Endothelial cell of hepatic sinusoid (primary cell): ENCODE measurements around the gene C6orf47.

Experiments used
- in situ Hi-C: cut with HindIII; loops from 2 replicates; pipeline ENCODE4 v1.10.0; 2017; ENCODE audit warnings: low sequenced_read_pairs

C6orf47 gene

GRCh38 chr6:31639043-31639442 lies 21.5 kb downstream of the C6orf47 start:
- in situ Hi-C loops: no loop called here

DNA sequence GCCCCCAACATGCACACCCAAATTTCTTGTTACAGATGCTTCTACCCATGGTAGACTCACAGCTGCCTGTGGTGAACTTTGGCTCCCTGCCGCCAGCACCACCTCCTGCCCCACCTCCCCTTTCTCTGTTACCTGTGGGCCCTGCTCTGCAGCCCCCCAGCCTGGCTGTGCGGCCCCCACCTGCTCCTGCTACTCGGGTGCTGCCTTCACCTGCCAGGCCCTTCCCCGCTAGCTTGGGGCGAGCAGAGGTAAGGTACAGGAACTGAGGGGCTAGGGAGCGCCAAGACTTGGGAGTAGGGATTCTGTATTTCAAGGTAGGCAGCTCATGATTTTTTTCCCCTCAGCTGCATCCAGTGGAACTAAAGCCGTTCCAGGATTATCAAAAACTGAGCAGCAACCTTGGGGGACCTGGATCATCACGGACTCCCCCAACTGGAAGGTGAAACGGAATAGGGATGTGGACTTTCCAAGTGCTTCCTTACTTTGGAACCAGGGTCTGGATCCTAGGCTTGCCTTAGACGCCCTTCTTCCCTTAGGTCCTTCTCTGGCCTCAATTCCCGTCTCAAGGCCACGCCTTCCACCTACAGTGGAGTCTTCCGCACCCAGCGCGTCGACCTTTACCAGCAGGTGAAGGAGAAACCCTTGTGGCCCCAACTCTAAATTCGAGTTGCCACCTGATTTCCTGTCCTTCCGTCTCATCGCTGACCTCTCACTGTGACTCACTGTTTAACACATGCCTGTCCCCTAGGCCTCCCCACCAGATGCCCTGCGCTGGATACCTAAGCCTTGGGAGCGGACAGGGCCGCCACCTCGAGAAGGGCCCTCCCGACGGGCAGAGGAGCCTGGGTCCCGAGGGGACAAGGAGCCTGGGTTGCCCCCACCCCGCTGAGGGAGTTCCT lies 23.6 kb downstream of the C6orf47 start:
- in situ Hi-C loops: no loop called here

- in situ Hi-C loops: no loop called here
Measured at GRCh38 chr6:31634969-31635575, 25.5 kb downstream of the C6orf47 start.

DNA sequence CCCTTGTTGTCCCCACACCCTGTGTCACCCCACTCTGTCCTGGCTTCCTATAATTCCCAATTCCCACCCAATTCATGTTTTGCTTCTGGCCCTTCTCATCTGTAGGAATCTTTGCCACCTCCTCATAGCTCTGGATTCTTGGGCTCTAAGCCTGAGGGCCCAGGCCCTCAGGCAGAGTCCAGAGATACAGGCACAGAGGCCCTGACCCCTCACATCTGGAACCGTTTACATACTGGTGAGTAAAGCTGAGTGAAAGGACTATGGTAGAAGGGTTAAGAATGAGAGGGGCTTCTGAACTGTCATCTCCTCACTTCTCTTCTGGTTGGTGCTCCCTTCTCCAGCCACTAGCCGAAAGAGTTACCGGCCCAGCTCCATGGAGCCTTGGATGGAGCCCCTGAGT lies 26.4 kb downstream of the C6orf47 start:
- in situ Hi-C loops: no loop called here

DNA sequence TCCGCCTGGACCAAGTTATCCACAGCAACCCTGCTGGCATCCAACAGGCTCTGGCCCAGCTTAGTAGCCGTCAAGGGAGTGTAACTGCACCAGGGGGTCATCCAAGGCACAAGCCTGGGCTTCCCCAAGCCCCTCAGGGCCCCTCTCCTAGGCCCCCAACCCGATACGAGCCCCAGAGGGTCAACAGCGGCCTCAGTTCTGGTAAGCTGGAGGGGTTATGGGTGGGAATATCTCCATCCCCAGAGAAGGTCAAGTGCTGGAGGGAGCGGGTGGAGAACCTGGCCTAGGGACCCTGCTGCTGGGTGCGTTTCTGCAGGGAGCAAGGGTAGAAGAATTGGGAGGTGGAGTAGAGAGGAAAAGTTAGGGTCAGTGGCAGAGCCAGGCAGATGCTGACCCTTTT lies 27.1 kb downstream of the C6orf47 start:
- in situ Hi-C loops: no loop called here

DNA sequence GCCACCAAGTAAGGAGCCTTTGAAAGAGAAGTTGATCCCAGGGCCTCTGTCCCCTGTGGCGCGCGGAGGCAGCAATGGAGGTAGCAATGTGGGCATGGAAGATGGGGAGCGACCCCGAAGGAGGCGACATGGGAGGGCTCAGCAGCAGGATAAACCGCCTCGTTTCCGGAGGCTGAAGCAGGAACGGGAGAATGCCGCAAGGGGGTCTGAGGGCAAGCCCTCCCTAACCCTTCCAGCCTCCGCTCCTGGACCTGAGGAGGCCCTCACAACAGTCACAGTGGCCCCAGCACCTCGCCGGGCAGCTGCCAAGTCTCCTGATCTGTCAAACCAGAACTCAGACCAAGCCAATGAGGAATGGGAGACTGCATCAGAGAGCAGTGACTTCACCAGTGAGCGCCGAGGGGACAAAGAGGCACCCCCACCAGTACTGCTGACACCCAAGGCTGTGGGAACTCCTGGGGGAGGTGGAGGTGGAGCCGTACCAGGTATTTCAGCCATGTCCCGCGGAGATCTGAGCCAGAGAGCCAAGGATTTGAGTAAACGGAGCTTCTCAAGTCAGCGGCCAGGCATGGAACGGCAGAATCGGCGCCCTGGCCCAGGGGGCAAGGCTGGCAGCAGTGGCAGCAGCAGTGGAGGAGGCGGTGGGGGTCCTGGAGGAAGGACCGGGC lies 28.2 kb downstream of the C6orf47 start:
- in situ Hi-C loops: no loop called here

- in situ Hi-C loops: no loop called here
Measured at GRCh38 chr6:31631681-31632278, 28.8 kb downstream of the C6orf47 start.

DNA sequence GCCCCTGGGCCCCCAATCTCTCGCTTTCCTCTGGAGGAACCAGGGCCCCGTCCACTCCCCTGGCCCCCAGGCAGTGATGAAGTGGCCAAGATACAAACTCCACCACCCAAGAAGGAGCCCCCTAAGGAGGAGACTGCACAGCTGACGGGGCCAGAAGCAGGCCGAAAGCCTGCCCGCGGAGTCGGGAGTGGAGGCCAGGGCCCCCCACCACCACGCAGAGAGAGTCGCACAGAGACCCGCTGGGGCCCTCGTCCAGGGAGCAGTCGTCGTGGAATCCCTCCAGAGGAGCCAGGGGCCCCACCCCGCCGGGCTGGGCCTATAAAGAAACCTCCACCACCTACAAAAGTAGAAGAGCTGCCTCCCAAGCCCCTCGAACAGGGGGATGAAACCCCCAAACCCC lies 29.4 kb downstream of the C6orf47 start:
- in situ Hi-C loops: no loop called here

- in situ Hi-C loops: no loop called here
Measured at GRCh38 chr6:31630177-31630934, 30.2 kb downstream of the C6orf47 start.

DNA sequence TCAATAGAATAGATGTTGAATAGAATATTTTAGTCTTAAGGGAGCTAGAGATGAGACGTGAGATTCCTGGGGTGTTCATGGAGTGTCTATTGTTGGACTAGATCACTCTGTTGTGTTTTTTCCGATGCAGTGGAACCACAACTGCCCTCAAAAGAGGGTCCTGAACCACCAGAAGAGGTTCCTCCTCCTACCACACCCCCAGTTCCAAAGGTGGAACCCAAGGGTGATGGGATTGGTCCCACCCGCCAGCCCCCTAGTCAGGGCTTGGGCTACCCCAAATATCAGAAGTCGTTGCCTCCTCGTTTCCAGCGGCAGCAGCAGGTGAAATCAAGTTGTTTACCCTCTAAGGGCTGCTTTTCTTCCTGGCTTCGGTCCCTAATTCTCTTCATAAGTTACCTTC lies 31.6 kb downstream of the C6orf47 start:
- in situ Hi-C loops: no loop called here

GRCh38 chr6:31627690-31628287 lies 32.8 kb downstream of the C6orf47 start:
- in situ Hi-C loops: no loop called here

- in situ Hi-C loops: no loop called here
Measured at GRCh38 chr6:31626952-31627351, 33.6 kb downstream of the C6orf47 start.

DNA sequence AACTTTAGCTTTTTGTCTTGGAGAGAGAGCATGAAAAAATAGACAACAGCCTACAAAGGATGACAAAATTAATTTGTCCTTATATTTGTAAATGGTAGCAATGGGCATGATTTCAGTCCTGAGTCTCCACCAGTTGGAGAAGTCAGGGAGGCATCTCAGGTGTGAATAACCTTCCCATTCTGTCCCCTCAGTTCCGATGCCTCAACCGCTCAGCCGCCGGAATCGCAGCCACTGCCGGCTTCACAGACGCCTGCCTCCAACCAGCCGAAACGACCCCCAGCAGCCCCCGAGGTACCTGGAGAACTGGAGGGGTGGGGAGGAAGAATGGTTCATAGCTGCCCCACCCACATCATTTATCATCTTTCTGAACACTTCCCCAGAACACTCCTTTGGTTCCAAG lies 36.5 kb downstream of the C6orf47 start:
- in situ Hi-C loops: no loop called here

DNA sequence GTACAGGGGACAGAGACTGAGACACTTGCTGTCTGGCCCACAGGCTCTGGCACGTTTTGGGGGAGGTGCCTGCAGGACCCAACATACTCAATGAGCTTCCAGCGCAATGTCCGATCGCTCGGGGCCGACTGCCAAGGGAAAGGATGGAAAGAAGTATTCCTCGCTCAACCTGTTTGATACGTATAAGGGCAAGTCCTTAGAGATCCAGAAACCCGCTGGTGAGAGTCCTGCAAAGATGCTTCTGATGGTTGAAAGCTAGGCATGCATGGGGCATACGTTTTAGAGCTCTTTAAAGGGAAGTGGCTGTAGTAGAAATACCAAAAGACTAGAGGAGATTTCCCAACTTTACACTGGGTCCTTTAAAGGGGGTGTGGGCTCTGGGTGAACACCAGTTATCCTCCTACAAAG lies 37.9 kb downstream of the C6orf47 start:
- in situ Hi-C loops: no loop called here

DNA sequence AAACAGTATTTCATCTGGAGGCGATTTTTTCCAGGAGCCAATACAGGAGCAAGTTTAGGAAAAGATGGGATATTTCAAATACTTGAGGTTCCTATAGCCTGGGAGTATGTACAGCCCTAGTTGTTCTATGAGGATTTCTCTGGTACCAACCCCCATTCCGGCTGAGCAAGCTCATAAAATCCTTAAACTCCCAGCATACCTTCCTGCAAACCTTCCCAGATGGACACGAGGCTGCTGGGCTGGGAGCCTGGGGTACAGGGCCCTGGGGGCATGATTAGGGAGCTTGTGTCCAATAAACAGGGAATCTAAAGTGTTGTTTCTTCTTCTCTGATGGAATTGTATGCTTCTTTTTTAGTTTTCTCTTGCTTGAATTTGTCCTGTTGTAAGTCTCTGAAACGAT lies 38.6 kb downstream of the C6orf47 start:
- in situ Hi-C loops: no loop called here

- in situ Hi-C loops: no loop called here
Measured at GRCh38 chr6:31621320-31621939, 39.1 kb downstream of the C6orf47 start.

GRCh38 chr6:31620586-31621319 lies 39.8 kb downstream of the C6orf47 start, which contains the start of gene PRRC2A:
PRRC2A (plus strand) TSS chr6:31620715; CDS start chr6:31622790, 2,075 bp downstream.
- in situ Hi-C loops: no loop called here

DNA sequence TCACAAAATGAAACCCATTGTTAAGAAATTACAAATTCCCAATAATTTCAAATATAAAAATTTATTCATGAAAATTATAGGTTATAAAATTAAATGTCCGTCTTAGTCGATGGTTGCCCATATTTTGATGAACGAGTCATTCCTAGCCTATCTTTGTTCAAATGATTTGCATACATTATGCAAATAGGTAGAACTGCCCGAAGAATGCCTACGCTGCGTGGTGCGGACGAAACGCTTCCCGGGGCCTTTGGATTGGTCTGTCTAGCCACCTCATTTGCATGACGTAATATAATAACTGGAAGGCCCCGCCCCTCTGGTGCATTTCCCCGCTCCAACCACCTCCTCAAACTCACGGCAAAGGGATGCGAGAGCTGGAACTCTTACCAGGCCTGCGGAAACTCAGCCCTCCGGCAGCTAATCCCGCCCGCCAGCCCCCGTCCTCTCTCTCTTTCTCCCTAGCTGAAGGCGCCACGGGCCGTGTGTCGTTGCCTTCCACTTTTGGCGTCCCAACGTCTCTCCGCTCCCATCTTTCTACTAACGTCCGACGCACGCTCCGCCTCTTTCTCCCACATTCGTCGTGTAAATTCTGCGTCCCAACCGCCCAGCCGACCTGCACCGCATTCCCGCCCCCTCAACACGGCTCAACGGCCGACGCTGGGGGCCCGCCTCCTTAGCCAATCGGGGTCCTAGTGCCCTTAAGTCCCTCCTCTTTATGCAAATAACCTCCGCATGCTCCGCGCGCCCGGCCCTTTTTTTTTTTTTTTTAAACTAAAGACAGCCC lies 40.6 kb downstream of the C6orf47 start:
- in situ Hi-C loops: loop anchor here (5.0 kb wide), 2 partner anchors 38 to 78 kb away; partner anchors contain the start of genes DDX39B and LTB
